GM18870 (cell line): ENCODE data around the gene TAF10.

Experiments
- ATAC-seq: cut with Tn5 transposase; IDR thresholded peaks from one replicate; pipeline ENCODE4 v1.9.1; 2021; ENCODE audit warnings: moderate library complexity; ENCODE audit not compliant: unreplicated experiment

The TAF10 gene

GRCh38 chr11:6612213-6613041 is at the start of gene TAF10:
TSS of gene TAF10 (minus strand) at chr11:6612216. CDS start at chr11:6612189, 27 bp downstream.
- ATAC-seq, result peak; percentile 74

GRCh38 chr11:6660712-6661111 is 48.7 kb upstream of the TAF10 start:
- no peak for ATAC-seq

GRCh38 chr11:6658647-6659046 is 46.6 kb upstream of the TAF10 start:
- ATAC-seq, result no peak

GRCh38 chr11:6657346-6657745 is 45.3 kb upstream of the TAF10 start:
- ATAC-seq, result no peak

GRCh38 chr11:6656936-6657335 is 44.9 kb upstream of the TAF10 start:
- ATAC-seq, result no peak

GRCh38 chr11:6656584-6656915 is 44.5 kb upstream of the TAF10 start:
- ATAC-seq, result no peak

GRCh38 chr11:6655790-6656583 is 44.0 kb upstream of the TAF10 start, which contains the start of gene DCHS1:
TSS of gene DCHS1 (minus strand) at chr11:6655809. CDS start at chr11:6641613, 14,196 bp downstream.
- no peak for ATAC-seq

- no peak for ATAC-seq
Measured at GRCh38 chr11:6655020-6655789, 43.2 kb upstream of the TAF10 start.

- ATAC-seq, result no peak
Measured at GRCh38 chr11:6654281-6655019, 42.4 kb upstream of the TAF10 start.

GRCh38 chr11:6653656-6654055 is 41.6 kb upstream of the TAF10 start:
- ATAC-seq, result no peak

- no peak for ATAC-seq
Measured at GRCh38 chr11:6653097-6653496, 41.1 kb upstream of the TAF10 start.

GRCh38 chr11:6652182-6652581 is 40.2 kb upstream of the TAF10 start:
- no peak for ATAC-seq

- ATAC-seq, result no peak
Measured at GRCh38 chr11:6650980-6651379, 39.0 kb upstream of the TAF10 start.

- no peak for ATAC-seq
Measured at GRCh38 chr11:6650104-6650503, 38.1 kb upstream of the TAF10 start.

- ATAC-seq, result no peak
Measured at GRCh38 chr11:6648501-6648900, 36.5 kb upstream of the TAF10 start.

- ATAC-seq, result no peak
Measured at GRCh38 chr11:6647836-6648235, 35.8 kb upstream of the TAF10 start.

GRCh38 chr11:6646918-6647679 is 35.1 kb upstream of the TAF10 start:
- peak; percentile 93 for ATAC-seq

- ATAC-seq, result no peak
Measured at GRCh38 chr11:6646576-6646917, 34.5 kb upstream of the TAF10 start.

- no peak for ATAC-seq
Measured at GRCh38 chr11:6646071-6646470, 34.1 kb upstream of the TAF10 start.

- no peak for ATAC-seq
Measured at GRCh38 chr11:6642957-6643356, 30.9 kb upstream of the TAF10 start.
